Measurements from ENCODE around the gene RABGAP1.

DNA sequence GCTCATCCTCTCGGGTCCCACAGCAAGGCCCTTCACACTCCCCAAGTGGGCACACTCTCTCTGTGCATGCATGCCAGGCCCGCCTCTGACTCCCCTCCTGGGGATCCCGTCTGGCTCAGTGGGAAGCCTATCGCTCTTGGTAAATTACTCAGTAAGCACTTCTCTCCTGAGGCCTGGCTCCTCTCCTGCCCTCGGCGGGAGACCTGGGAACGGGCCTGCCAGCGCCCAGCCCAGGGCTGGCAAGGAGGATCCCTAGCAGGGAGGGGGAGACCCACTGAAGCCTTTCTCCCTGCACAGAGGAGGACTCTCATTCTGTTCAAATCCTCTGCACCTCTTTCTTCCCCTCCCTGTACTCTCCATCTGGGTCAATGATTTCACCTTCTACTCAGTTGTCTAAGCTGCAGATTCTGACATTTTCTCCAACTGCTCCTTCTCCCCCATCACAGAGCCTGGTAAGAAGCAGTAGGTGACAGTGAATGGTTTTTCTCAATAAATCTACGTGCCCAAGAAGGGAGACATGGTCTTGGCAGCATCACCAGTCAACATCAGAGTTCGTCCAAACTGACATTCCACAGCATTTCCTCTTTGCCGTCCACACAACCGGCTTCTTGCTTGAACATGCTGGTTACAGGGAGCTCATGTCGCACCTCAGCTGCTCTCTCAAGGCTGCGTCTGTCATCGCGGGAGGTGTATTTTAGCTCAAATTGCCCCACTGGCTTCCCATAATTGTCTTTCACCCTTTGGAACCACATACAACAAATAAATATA lies 174.5 kb downstream of the RABGAP1 start:
- TF ChIP-seq ELF4 (IDR thresholded peaks at IDR 0.05) (no peak), SP1 (IDR thresholded peaks at IDR 0.05) (no peak), FOXA1 (IDR thresholded peaks at IDR 0.05) (no peak), CTBP1 (IDR thresholded peaks at IDR 0.05; ENCODE audit: borderline replicate concordance) (no peak), LEF1 (IDR thresholded peaks at IDR 0.05; ENCODE audit: borderline replicate concordance) (no peak)
- TF ChIP-seq, protein P1, sequence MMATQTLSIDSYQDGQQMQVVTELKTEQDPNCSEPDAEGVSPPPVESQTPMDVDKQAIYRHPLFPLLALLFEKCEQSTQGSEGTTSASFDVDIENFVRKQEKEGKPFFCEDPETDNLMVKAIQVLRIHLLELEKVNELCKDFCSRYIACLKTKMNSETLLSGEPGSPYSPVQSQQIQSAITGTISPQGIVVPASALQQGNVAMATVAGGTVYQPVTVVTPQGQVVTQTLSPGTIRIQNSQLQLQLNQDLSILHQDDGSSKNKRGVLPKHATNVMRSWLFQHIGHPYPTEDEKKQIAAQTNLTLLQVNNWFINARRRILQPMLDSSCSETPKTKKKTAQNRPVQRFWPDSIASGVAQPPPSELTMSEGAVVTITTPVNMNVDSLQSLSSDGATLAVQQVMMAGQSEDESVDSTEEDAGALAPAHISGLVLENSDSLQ (IDR thresholded peaks at IDR 0.05) = no peak
